IMR-90 (cell line): ENCODE data around the gene KDM5A. TPM values are rescaled to one million over a fixed set of nuclear protein-coding genes. Genes with fewer than 3 reads are reported as not detected.

Experiments
- ATAC-seq: fragments of 200-7000 bp; cut with Tn5 transposase; 2 replicates; pipeline ENCODE4 v1.9.1; 2020; ENCODE audit warnings: low read depth, mild to moderate bottlenecking, moderate library complexity
- BruUV-seq: library from RNA; stranded (reverse); fragments of 400-500 nt; replicated peaks from 2 replicates; lab custom pipeline; 2021; lab: Mats Ljungman, UMichigan
- CTCF ChIA-PET: fragments of 300-600 bp; formaldehyde crosslinking; extraction: SDS; loops from one replicate; lab custom pipeline; 2021; ENCODE audit warnings: antibody characterized with exemption; lab: Yijun Ruan, JAX
- POLR2A ChIA-PET: fragments of 300-600 bp; sonication (Branson Sonifier 250); formaldehyde crosslinking; loops from one replicate; lab custom pipeline; 2022; ENCODE audit warnings: antibody characterized with exemption; ENCODE audit not compliant: unreplicated experiment; lab: Charles Lee
- DNase-seq: peaks from one replicate; pipeline ENCODE4 v3.0.0; 2013
- H2AFZ ChIP-seq: replicated peaks from 2 replicates; pipeline ENCODE3; 2013; ENCODE audit warnings: low read length, mild to moderate bottlenecking; ENCODE audit not compliant: poor library complexity
- H2AK5ac ChIP-seq: 2 replicates; pipeline ENCODE4 v1.6.1; 2013; ENCODE audit warnings: low read depth, low read length, inconsistent platforms
- H2AK9ac ChIP-seq: replicated peaks from 2 replicates; pipeline ENCODE3; 2013; ENCODE audit warnings: mild to moderate bottlenecking, low read depth, low read length, moderate library complexity; ENCODE audit not compliant: poor library complexity
- H2BK120ac ChIP-seq: 2 replicates; pipeline ENCODE4 v1.6.1; 2013; ENCODE audit warnings: low read depth, low read length, inconsistent platforms
- H2BK15ac ChIP-seq: 3 replicates; pipeline ENCODE4 v1.6.1; 2013; ENCODE audit warnings: low read depth, low read length, inconsistent platforms
- H2BK20ac ChIP-seq: 2 replicates; pipeline ENCODE4 v1.6.1; 2013; ENCODE audit warnings: low read depth, mild to moderate bottlenecking, inconsistent platforms, low read length, moderate library complexity
- H2BK5ac ChIP-seq: 2 replicates; pipeline ENCODE4 v1.6.1; 2013; ENCODE audit warnings: mild to moderate bottlenecking, low read depth, low read length, inconsistent platforms; ENCODE audit not compliant: poor library complexity, severe bottlenecking
- H3K14ac ChIP-seq: replicated peaks from 2 replicates; pipeline ENCODE4 v1.6.1; 2013; ENCODE audit warnings: low read depth, low read length, inconsistent platforms
- H3K18ac ChIP-seq: 2 replicates; pipeline ENCODE4 v1.6.1; 2013; ENCODE audit warnings: low read depth, low read length, control low read depth
- H3K23ac ChIP-seq: 2 replicates; pipeline ENCODE4 v1.6.1; 2013; ENCODE audit warnings: low read depth, low read length, inconsistent platforms
- H3K27ac ChIP-seq: 2 replicates; pipeline ENCODE4 v1.5.1; 2013; ENCODE audit warnings: mild to moderate bottlenecking, control low read depth, low read length; ENCODE audit not compliant: insufficient read depth
- H3K27me3 ChIP-seq: 2 replicates; pipeline ENCODE4 v1.6.1; 2013; ENCODE audit warnings: low read length; ENCODE audit not compliant: control insufficient read depth, insufficient read depth
- H3K36me3 ChIP-seq: 2 replicates; pipeline ENCODE4 v1.6.1; 2013; ENCODE audit warnings: low read length, mixed read lengths; ENCODE audit not compliant: control insufficient read depth, insufficient read depth
- H3K4ac ChIP-seq: 2 replicates; pipeline ENCODE4 v1.6.1; 2013; ENCODE audit warnings: low read depth, low read length, inconsistent platforms
- H3K4me1 ChIP-seq: 2 replicates; pipeline ENCODE4 v1.6.1; 2013; ENCODE audit warnings: low read length, mixed read lengths; ENCODE audit not compliant: control insufficient read depth, insufficient read depth
- H3K4me2 ChIP-seq: 2 replicates; pipeline ENCODE4 v1.6.1; 2013; ENCODE audit warnings: low read depth, mild to moderate bottlenecking, control low read depth, low read length, moderate library complexity
- H3K4me3 ChIP-seq: 2 replicates; pipeline ENCODE4 v1.5.1; 2013; ENCODE audit warnings: low read depth, mild to moderate bottlenecking, control low read depth, low read length, moderate library complexity; ENCODE audit not compliant: insufficient read depth
- H3K56ac ChIP-seq: 2 replicates; pipeline ENCODE4 v1.6.1; 2013; ENCODE audit warnings: low read length, inconsistent platforms; ENCODE audit not compliant: insufficient read depth; ENCODE audit errors: extremely low read depth
- H3K79me1 ChIP-seq, 2 experiments: 2 replicates each; pipeline ENCODE4 v1.6.1; 2013; ENCODE audit warnings: low read length in 2 of 2, inconsistent platforms in 1 of 2, low read depth in 1 of 2
- H3K9ac ChIP-seq: 2 replicates; pipeline ENCODE4 v1.6.1; 2013; ENCODE audit warnings: low read depth, low read length, control low read depth
- H3K9me1 ChIP-seq: 2 replicates; pipeline ENCODE4 v1.6.1; 2013; ENCODE audit warnings: low read length, inconsistent platforms; ENCODE audit not compliant: insufficient read depth
- H3K9me3 ChIP-seq: 2 replicates; pipeline ENCODE4 v1.6.1; 2013; ENCODE audit warnings: low read length; ENCODE audit not compliant: control insufficient read depth, insufficient read depth
- H4K20me1 ChIP-seq: 2 replicates; pipeline ENCODE4 v1.6.1; 2013; ENCODE audit warnings: low read length, inconsistent platforms; ENCODE audit not compliant: insufficient read depth
- H4K5ac ChIP-seq: 2 replicates; pipeline ENCODE4 v1.6.1; 2013; ENCODE audit warnings: mild to moderate bottlenecking, low read depth, low read length, control low read depth
- H4K8ac ChIP-seq, 2 experiments: 2 replicates each; pipeline ENCODE4 v1.6.1; 2013; ENCODE audit warnings: low read depth in 2 of 2, low read length in 2 of 2, control low read depth in 1 of 2, inconsistent platforms in 1 of 2
- H4K91ac ChIP-seq: 2 replicates; pipeline ENCODE4 v1.6.1; 2013; ENCODE audit warnings: low read depth, low read length, inconsistent platforms; ENCODE audit not compliant: insufficient read depth
- CEBPB ChIP-seq: IDR thresholded peaks from 2 replicates; pipeline ENCODE4 v1.6.1; 2012; ENCODE audit warnings: low read depth, low read length, improper control_type of control experiment
- MAFK ChIP-seq: IDR thresholded peaks from 2 replicates; pipeline ENCODE4 v1.6.1; 2012; ENCODE audit warnings: low read depth, low read length, improper control_type of control experiment
- NFE2L2 ChIP-seq: fragments of 150-350 bp; IDR thresholded peaks from 2 replicates; pipeline ENCODE4 v1.6.1; 2016; ENCODE audit warnings: low read depth, mild to moderate bottlenecking, low read length
- RAD21 ChIP-seq: IDR thresholded peaks from 2 replicates; pipeline ENCODE4 v1.6.1; 2012; ENCODE audit warnings: low read length, improper control_type of control experiment
- WGBS, 2 experiments: methylation state at CpG; one replicate each; pipeline versions ENCODE4 v1.1.5 to v1.1.7; 2013; ENCODE audit warnings: missing lambda C conversion rate in 2 of 2; ENCODE audit not compliant: insufficient read length in 1 of 2; ENCODE audit errors: extremely low coverage in 2 of 2; 5-methylcytosine and 5-hydroxymethylcytosine counted together
- dilution Hi-C: fragments of 300-500 bp; cut with HindIII; formaldehyde crosslinking; loops from one replicate; pipeline ENCODE4 v1.14.3; 2018; ENCODE audit warnings: low sequenced_read_pairs; ENCODE audit not compliant: unreplicated experiment
- in situ Hi-C: fragments of 300-500 bp; cut with MboI; formaldehyde crosslinking; loops from 3 replicates; pipeline ENCODE4 v1.14.3; 2019; ENCODE audit warnings: low sequenced_read_pairs, inconsistent platforms, mixed read lengths
- intact Hi-C: fragments of 100-400 bp; cut with micrococcal nuclease; formaldehyde crosslinking; loops from 2 replicates; pipeline ENCODE4 v1.10.0; 2022
- polyA plus RNA-seq, 3 experiments: library from polyadenylated mRNA; depleted of rRNA; stranded (reverse); fragments of >200 nt; gene quantifications; 2 replicates each; pipeline ENCODE4 v1.2.3, GENCODE V29; 2012; ENCODE audit warnings: low replicate concordance in 1 of 3
- total RNA-seq: library from RNA; depleted of rRNA; stranded (reverse); fragments of >200 nt; gene quantifications from 2 replicates; pipeline ENCODE4 v1.2.3, GENCODE V29; 2012

Gene KDM5A
- total and polyA plus RNA-seq, 2 of the 4 experiments (the other 2 are of a cell fraction) = 7.9 to 95.9 TPM

- peaks cover 2 to 15% of the 10 kb centered on the region in 2 experiments; a peak in 3 of 4 replicates for H3K79me1 ChIP-seq
- TF ChIP-seq NFE2L2 (no peak), CEBPB (no peak), MAFK (peak; percentile 70), RAD21 (no peak)
- H3K4me1 ChIP-seq = no peaks in the 10 kb centered on the region
- peaks cover 6% of the 10 kb centered on the region for H3K9me3 ChIP-seq
- ChIA-PET POLR2A (no interaction called here), CTCF (no interaction called here)
- no TSS peak for BruUV-seq
- no peak overlapping the region for H3K27ac ChIP-seq
- H3K56ac ChIP-seq = no peak overlapping the region
- H4K91ac ChIP-seq = no peak overlapping the region
- H3K27me3 ChIP-seq = no peaks in the 10 kb centered on the region
- DNase-seq = no peak
- intact Hi-C loops (loop anchor here (2.0 kb wide), 1 partner anchor 43 kb away; no protein-coding TSS in a partner anchor), in situ Hi-C loops (no loop called here), dilution Hi-C loops (no loop called here)
- H3K36me3 ChIP-seq = peaks cover 33% of the 10 kb centered on the region
- H3K9me1 ChIP-seq = no peaks in the 10 kb centered on the region
- WGBS, 2 experiments = no CpG with 5 or more reads among the region's 1 CpG
- no peak overlapping the region for H3K4ac ChIP-seq
- H3K4me2 ChIP-seq = no peak overlapping the region
- no peak overlapping the region for H2AK5ac ChIP-seq
- H3K18ac ChIP-seq = no peak overlapping the region
- H2BK5ac ChIP-seq = no peak overlapping the region
- no peak overlapping the region for H3K9ac ChIP-seq
- no peak overlapping the region for H3K14ac ChIP-seq
- H2BK15ac ChIP-seq = no peak overlapping the region
- H4K8ac ChIP-seq = no peak overlapping the region
- H3K23ac ChIP-seq = no peak overlapping the region
- no peak overlapping the region for H3K4me3 ChIP-seq
- no peak for ATAC-seq
- H4K5ac ChIP-seq = no peak overlapping the region
- H2AK9ac ChIP-seq = no peak overlapping the region
- H2BK120ac ChIP-seq = no peak overlapping the region
- no peak overlapping the region for H2AFZ ChIP-seq
- no peaks in the 10 kb centered on the region; the same call in 1 of the 2 replicates for H4K20me1 ChIP-seq
- H2BK20ac ChIP-seq = no peak overlapping the region
Observed at GRCh38 chr12:367972-368371, 21.1 kb downstream of the KDM5A start.
